Stimulated activated CD8-positive, alpha-beta memory T cell treated with anti-CD3 and anti-CD28 coated beads, Interleukin-4, amount 100 ng/mL, for 48 hours (primary cell): Measurements from ENCODE around the gene PRXL2B.
"Not testable (repeated sequence)": the region's sequence is repeated elsewhere in the genome, so short reads cannot be mapped to it uniquely, and the experiment has no call there.

ENCODE experiments used
- DNase-seq: peaks from one replicate; pipeline ENCODE4 v3.0.0-alpha.2; 2020

The PRXL2B gene

DNA sequence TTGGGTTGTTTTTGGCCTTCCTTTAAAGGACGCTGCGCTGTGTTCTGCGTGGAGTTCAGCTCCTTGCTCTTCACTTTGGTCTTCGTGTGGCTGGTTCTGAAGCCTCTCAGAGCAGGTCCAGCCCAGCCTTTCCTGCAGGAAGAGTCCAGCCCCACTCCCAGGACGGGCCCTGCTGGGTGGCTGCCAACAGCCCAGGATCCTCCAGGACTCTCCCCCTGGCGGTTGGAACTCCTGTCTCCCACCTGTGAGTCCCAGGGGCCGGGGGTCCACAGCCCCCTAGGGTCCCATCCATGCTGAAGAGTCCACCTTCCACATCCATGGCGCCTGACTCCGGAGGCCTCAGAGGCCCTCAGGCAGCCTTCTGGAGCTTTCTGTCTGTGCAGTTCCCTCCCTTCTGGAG lies 35.0 kb upstream of the PRXL2B start:
- not testable (repeated sequence) for DNase-seq

- DNase-seq: no peak
These were observed 34.4 kb upstream of the PRXL2B start for GRCh38 chr1:2552189-2552588.

DNA sequence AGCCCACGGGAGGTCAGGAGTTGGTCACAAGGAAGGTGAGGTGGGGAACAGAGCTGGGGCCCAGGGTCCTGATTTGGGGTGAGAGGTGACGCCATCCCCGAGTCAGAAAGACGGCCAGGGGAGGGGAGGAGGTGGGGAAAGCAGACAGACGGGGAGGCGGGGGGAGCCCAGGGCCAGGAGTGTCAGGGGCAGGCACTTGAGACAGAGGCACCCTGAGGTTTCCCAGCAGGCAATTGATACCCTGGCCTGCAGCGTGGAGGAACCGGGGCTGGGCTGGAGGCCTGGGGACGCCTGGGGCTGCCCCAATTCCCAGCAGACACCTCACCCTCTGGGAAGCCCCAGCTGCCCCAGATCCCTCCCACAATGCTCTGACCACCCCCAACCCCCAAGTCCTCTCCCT lies 33.5 kb upstream of the PRXL2B start:
- DNase-seq: not testable (repeated sequence)

DNA sequence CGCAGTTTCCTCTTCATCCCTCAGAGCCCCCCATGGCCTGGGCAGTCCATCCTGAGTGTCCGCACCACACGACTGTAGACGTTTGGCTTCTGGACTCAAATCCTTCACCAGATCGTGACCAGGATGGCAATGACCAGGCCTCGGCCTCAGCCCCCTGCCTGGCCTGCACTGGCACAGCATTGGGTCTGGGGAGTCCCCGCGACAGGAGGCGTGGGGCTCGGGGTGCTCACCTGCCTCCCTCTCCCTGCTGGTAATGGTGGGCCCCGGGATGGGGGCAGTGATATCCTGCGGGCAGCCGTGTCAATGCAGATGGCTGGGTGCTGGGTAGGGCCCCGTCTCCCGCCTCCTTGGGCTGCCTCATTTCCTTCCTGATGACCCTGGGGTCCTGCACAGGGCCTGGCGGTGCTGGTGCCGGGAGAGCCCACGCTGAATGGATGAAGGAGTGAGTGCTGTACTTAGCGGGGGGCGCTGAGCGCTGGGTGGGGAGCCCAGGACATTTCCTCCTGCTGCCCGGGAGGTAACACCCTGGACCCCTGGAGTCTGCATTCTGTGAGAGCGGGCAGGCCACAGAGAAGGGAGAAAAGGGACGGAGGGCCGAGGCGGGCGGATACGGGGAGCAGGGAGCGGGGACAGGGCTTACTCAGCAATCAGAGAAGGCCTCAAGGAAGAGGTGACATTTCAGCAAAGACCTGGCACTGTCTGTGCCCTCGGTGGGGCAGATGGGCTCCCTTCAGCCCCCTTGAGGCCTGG lies 32.5 kb upstream of the PRXL2B start:
- DNase-seq: no peak

GRCh38 chr1:2554621-2555387 lies 31.8 kb upstream of the PRXL2B start:
- peak; percentile 70 for DNase-seq

DNA sequence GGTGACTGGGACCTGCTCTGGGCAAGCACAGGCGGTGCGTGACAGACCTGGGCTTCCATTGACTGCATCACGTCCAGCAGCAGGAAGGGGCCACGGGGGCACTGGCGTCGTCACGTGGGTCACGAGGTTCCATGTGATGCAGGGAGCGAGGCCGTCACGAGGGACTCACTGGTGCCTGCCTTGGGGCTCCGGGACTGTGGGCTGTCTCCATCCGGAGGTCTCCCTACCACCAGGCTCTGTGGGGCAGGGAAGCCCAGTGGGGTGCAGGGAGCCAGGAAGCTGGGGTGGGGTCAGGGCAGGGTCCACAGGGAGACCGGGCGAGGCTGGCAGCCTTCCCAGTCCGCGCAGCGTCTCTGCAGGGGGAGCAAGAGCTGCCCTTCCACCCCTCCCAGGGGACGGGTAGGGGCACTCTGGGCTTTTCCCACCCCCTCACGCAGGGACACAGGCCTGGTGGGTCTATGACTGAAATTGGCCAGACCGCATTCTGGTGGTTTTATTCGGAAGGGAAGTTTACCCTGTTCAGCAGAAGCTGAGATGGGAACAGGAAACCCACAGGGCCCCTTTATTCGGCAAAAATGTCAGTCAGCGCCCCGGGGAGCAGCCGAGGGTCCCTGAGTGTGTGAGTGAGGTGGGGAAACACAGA lies 30.8 kb upstream of the PRXL2B start:
- DNase-seq: peak; percentile 86

GRCh38 chr1:2556277-2556677 lies 30.3 kb upstream of the PRXL2B start, which contains the start of gene TNFRSF14:
Gene TNFRSF14 (plus strand): TSS chr1:2556371. CDS start chr1:2556665, 294 bp downstream.
- DNase-seq: peak; percentile 72

DNA sequence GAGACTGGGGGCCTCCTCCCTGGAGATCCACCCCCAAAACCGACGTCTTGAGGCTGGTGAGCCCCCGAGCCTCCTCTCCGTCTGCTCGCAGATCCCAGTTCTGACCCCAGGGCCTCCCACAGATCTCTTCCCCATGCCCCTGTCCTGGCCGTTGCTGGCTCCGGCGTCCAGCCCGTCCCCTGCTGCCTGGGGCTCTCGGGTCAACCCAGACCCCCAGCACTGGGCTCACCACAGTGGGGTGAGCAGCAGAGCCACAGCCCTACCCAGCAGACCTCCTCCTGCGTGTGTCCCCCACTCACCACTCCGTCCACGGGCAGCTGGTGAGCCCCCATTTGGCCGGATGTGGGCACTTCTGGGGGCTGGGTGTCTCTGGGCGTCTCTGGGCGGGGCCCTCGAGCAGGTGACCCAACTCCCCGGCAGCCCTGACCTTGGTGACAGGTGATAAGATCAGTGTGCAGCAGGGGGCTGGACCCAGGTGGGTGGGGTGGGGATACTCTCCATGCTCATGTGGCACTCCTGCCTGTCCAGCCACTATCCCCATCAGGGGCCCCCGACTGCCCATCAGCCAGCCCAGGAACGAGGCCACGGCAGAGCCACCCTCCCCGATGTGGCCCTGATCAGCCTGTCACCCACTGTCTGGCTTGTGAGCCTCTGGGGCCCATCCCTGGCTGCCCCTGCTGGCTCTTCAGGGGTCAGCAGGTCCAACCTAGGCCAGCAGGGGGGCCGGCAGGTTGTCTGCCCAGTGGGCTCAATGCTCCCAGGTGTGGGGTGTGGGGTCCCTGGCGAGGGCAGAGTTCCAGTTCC lies 29.7 kb upstream of the PRXL2B start:
- DNase-seq: peak; percentile 64

GRCh38 chr1:2557482-2558400 lies 28.8 kb upstream of the PRXL2B start:
- no peak for DNase-seq

DNA sequence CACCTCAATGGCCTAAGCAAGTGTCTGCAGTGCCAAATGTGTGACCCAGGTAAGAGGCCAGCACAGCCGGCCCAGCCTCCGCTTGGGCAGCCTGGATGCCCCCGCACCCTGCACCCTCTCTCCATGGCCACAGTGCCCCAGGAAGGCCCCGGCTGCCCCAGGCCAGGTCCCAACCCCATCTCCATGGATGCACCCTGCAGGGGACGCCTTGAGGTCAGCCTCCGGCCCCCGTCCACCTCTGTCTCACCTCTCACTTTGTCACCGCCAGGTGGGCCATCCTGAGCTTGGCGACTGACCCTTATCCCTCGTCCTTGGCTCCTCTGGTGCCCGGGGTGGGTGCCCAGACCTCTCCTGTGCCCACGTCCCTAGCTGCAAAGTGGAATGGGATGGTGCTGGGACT lies 28.2 kb upstream of the PRXL2B start:
- no peak for DNase-seq

GRCh38 chr1:2558861-2559260 lies 27.7 kb upstream of the PRXL2B start:
- no peak for DNase-seq

GRCh38 chr1:2559509-2560298 lies 26.9 kb upstream of the PRXL2B start:
- DNase-seq: no peak

DNA sequence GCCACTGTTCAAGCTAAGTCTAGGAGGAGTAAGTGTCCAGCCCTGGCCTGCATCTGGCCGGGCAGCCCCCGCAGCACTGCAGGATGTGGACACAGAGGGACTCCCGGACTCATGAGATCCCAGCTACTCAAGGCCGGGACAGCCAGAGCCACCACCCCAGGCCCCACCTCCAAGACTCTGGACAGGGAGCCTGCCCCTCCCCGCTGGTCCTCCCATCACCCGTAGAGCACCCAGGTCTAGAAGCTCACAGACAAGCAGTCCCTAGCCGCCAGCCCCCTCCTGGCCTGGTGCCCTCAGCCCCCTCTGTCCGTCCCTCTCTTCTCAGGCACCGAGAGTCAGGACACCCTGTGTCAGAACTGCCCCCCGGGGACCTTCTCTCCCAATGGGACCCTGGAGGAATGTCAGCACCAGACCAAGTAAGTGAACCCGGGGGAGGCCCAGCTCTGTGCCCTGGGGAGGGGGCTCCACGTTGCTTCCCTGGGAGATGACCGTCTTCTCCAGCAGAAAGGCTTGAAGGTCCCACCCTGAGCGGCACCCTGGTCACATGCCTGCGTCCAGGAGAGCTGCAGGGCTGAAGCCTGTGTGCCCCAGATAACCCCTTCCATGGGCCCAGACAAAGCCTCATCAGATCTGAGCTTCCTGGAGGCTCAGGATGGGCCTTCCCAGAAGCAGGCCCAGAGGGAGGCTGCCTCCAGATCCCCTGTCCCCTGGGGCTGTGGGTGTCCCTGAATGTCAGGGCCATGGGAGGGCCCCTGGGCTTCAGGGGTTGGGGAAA lies 26.1 kb upstream of the PRXL2B start:
- DNase-seq: no peak

DNA sequence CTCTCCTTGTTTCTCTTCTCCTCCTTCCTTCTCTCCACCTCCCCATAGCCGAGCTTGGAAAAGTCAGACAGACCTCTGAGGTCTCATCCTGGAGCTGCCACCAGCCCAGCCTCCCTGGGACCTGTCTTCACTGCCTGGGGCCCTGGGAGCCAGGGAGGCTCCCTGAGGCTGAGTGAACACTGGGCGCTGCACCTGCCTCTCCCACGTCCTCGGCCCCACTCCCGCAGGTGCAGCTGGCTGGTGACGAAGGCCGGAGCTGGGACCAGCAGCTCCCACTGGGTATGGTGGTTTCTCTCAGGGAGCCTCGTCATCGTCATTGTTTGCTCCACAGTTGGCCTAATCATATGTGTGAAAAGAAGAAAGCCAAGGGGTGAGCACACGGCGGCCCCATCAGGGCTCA lies 25.1 kb upstream of the PRXL2B start:
- DNase-seq: no peak

GRCh38 chr1:2561898-2562895 lies 24.4 kb upstream of the PRXL2B start:
- DNase-seq: peak; percentile 58

- no peak for DNase-seq
These were observed 23.4 kb upstream of the PRXL2B start for GRCh38 chr1:2563205-2563604.

DNA sequence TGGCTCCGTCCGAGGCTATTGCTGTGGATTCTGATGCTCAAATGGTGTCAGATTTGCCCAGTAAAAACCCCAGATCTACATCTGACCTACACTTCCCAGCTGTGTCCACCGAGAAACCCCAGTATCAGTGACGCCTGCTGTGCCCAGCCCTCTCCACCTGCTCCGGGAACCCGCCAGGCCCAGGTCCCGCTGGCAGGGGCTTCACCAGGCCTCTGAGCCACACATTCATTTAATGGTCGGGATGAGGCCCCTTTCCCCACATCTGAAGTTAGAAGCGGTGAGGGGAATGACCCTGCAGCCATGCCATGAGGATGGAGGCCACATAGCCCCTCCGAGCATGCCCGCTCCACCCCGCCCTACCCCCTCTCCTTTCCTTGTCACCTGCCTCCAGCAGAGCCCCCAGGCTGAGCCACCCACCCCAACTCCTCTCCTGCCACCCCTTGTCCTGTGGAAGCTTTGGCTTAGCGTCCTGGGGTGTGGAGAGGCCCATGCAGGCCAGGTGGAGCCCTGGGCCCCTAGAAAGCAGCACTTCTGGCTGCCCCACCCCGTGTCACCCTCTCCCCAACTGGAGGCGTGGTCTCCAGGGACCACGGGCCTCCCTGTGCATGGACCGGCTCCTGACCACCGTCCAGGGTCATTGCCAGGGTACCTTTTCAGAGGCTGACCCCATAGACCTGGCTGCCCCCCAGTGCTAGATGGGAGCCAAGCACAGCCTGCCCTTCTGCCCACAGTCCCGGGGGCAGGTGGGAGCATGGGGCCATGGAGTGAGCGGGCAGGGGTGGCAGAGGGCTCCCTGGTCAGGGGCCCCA lies 22.4 kb upstream of the PRXL2B start:
- DNase-seq: no peak

DNA sequence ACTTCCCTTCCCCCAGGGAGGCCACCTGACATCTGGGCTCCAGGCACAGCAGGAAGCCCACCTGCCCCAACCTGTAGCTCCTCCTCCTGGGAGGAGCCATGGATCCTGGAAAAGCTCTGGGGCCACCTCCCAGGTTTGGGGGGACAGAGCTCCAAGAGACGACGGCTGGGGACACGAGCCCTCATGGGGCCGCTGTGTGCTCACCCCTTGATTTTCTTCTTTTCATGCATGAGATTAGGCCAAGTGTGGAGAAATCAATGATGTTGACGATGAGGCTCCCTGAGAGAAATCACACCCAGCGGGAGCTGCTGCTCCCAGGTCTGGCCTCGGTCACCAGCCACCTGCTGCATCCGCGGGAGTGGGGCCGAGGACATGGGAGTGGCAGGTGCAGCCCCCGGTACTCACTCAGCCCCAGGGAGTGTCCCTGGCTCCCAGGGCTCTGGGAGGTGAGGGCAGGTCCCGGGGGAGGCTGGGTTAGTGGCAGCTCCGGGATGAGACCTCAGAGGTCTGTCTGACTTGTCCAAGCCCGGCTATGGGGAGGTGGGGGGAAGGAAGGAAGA lies 21.7 kb upstream of the PRXL2B start:
- no peak for DNase-seq
